Spleen (tissue), 11 donors: ENCODE measurements around the gene GSG1L. TPM values are rescaled to one million over a fixed set of nuclear protein-coding genes. Genes with fewer than 3 reads are reported as not detected.

Experiments
- DNase-seq: peaks from one replicate; pipeline ENCODE4 v3.0.0-alpha.2; 2020
- H3K27ac ChIP-seq, 8 donors: fragments of 200-600 bp; sonication (generic) in 7 of 8; 1 replicate in 4 of 8; 2 replicates in 4 of 8; pipeline versions ENCODE4 v1.5.0 to v1.8.0; 2016 to 2021; ENCODE audit warnings: inconsistent platforms in 4 of 8, mild to moderate bottlenecking in 4 of 8, moderate library complexity in 1 of 8
- H3K27me3 ChIP-seq, 7 donors: fragments of 200-600 bp; sonication (generic) in 6 of 7; replicated peaks in 1 of 7; 1 replicate in 4 of 7; 2 replicates in 3 of 7; pipeline versions ENCODE4 v1.5.0 to v1.8.0; 2016 to 2021; ENCODE audit warnings: inconsistent platforms in 3 of 7, mild to moderate bottlenecking in 1 of 7
- H3K36me3 ChIP-seq, 6 donors: fragments of 200-600 bp; sonication (generic) in 5 of 6; 1 replicate in 4 of 6; 2 replicates in 2 of 6; pipeline versions ENCODE4 v1.5.0 to v1.8.0; 2016 to 2021; ENCODE audit warnings: inconsistent platforms in 2 of 6
- H3K4me1 ChIP-seq, 6 donors: fragments of 200-600 bp; sonication (generic) in 5 of 6; 1 replicate in 3 of 6; 2 replicates in 3 of 6; pipeline versions ENCODE4 v1.5.0 to v1.8.0; 2016 to 2021; ENCODE audit warnings: inconsistent platforms in 3 of 6
- H3K4me3 ChIP-seq, 8 donors: fragments of 200-600 bp; sonication (generic) in 7 of 8; 1 replicate in 4 of 8; 2 replicates in 4 of 8; pipeline versions ENCODE4 v1.5.0 to v1.8.0; 2016 to 2021; ENCODE audit warnings: inconsistent platforms in 4 of 8, mild to moderate bottlenecking in 4 of 8, moderate library complexity in 2 of 8
- H3K9me3 ChIP-seq, 8 donors: fragments of 200-600 bp; sonication (generic) in 7 of 8; 1 replicate in 4 of 8; 2 replicates in 4 of 8; pipeline versions ENCODE4 v1.5.0 to v1.8.0; 2016 to 2021; ENCODE audit warnings: inconsistent platforms in 4 of 8
- POLR2A ChIP-seq, 3 donors: fragments of 450-650 bp; IDR thresholded peaks; one replicate each; pipeline ENCODE4 v1.5.1; 2017; ENCODE audit warnings: antibody characterized with exemption in 3 of 3, mild to moderate bottlenecking in 1 of 3
- POLR2AphosphoS5 ChIP-seq, 3 donors: sonication (generic); formaldehyde crosslinking; IDR thresholded peaks; one replicate each; pipeline ENCODE4 v1.5.1; 2017; ENCODE audit warnings: antibody characterized with exemption in 3 of 3
- WGBS, 5 donors: extraction: QIAGEN DNeasy Blood & Tissue Kit in 3 of 5; methylation state at CpG; one replicate each; pipeline versions ENCODE4 v1.1.5 to v1.1.7; 2013 to 2018; 5-methylcytosine and 5-hydroxymethylcytosine counted together
- intact Hi-C: fragments of 100-400 bp; cut with DNase I; formaldehyde crosslinking; loops from one replicate; pipeline ENCODE4 v1.15.0; 2023; ENCODE audit warnings: low total_unique reads
- polyA plus RNA-seq, 3 donors: library from polyadenylated mRNA; stranded (reverse); fragments of 200-250 nt; gene quantifications; one replicate each; pipeline ENCODE4 v1.2.1, GENCODE V29; 2013
- total RNA-seq, 7 donors: library from RNA; depleted of rRNA in 3 of 7; stranded (reverse); fragments of >200 nt in 3 of 7; fragmentation: NEBNext Ultra II Directional in 4 of 7; extraction: Animal tissue kit (Norgen Biotek cat#: 25700) in 4 of 7; gene quantifications; one replicate each; pipeline versions ENCODE4 v1.1.0 to v1.2.1, GENCODE V29; 2016 to 2021
- TF ChIP-seq, protein P1 (sequence below), 11 experiments: fragments of 200-600 bp in 7 of 11; fragments of 450-650 bp in 4 of 11; sonication (generic) in 4 of 11; IDR thresholded peaks in 8 of 11; conservative IDR thresholded peaks in 3 of 11; 1 replicate in 7 of 11; 2 replicates in 4 of 11; pipeline versions ENCODE4 v1.4.0 to v1.8.0; 2016 to 2021; ENCODE audit warnings: antibody characterized with exemption in 11 of 11, inconsistent platforms in 4 of 11, mild to moderate bottlenecking in 1 of 11
- donor health status: healthy with polysubstance abuse.
- donor health status: DM: no; HTN: no; CAD: no; lungs with moderate emphysema.
- donor health status: DM: no; HTN: no; CAD: no.
- donor health status: Bipolar disorder and iron deficiency.
- donor health status: healthy.
- donor health status: DM: no; HTN: no; CAD: no.
- donor health status: DM: yes; HTN: yes; CAD: no.

The GSG1L gene
- total and polyA plus RNA-seq, 10 donors = 0.22 to 0.58 (median 0.43) TPM; not detected in 6

DNA sequence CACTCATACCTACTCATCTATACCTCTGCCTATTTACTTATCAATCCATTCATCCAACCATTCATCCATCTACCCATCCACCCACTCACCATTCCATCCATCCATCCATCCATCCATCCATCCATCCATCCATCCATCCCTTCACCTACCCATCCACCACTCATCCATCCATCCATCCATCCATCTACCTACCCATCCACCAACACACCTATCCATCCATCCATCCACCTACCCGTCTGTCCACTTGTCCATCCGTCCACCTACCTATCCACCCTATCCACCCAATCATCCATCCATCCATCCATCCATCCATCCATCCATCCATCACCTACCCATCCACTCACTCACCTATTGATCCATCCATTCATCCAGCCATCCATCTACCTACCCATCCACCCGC lies 235.7 kb downstream of the GSG1L start:
- Histone ChIP-seq H3K4me3 (no peak overlapping the region), H3K27ac (no peak overlapping the region), H3K9me3 (peaks cover 0 to 20% (median 14%) of the 10 kb centered on the region in 8 donors), H3K4me1 (no peaks in the 10 kb centered on the region), H3K27me3 (no peaks in the 10 kb centered on the region), H3K36me3 (no peaks in the 10 kb centered on the region)
- 75 to 94% (median 89%) methylated on average over 3 of the region's 3 CpGs for WGBS, 5 donors
- TF ChIP-seq, protein P1, sequence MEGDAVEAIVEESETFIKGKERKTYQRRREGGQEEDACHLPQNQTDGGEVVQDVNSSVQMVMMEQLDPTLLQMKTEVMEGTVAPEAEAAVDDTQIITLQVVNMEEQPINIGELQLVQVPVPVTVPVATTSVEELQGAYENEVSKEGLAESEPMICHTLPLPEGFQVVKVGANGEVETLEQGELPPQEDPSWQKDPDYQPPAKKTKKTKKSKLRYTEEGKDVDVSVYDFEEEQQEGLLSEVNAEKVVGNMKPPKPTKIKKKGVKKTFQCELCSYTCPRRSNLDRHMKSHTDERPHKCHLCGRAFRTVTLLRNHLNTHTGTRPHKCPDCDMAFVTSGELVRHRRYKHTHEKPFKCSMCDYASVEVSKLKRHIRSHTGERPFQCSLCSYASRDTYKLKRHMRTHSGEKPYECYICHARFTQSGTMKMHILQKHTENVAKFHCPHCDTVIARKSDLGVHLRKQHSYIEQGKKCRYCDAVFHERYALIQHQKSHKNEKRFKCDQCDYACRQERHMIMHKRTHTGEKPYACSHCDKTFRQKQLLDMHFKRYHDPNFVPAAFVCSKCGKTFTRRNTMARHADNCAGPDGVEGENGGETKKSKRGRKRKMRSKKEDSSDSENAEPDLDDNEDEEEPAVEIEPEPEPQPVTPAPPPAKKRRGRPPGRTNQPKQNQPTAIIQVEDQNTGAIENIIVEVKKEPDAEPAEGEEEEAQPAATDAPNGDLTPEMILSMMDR (IDR thresholded peaks at IDR 0.05 in 8 of 11, conservative IDR thresholded peaks at IDR 0.05 in 3 of 11) = no peak
- no peak for TF ChIP-seq POLR2AphosphoS5 (IDR thresholded peaks at IDR 0.05)
- no peak for TF ChIP-seq POLR2A (IDR thresholded peaks at IDR 0.05)
- intact Hi-C loops = no loop called here
- peak; percentile 2 for DNase-seq

- intact Hi-C loops = no loop called here
- Histone ChIP-seq H3K27me3 (no peaks in the 10 kb centered on the region), H3K4me3 (no peak overlapping the region), H3K27ac (no peak overlapping the region), H3K4me1 (no peaks in the 10 kb centered on the region), H3K36me3 (no peaks in the 10 kb centered on the region), H3K9me3 (peaks cover 0 to 20% (median 14%) of the 10 kb centered on the region in 8 donors)
- no peak for DNase-seq
- no peak for TF ChIP-seq POLR2AphosphoS5 (IDR thresholded peaks at IDR 0.05)
- TF ChIP-seq POLR2A (IDR thresholded peaks at IDR 0.05) = no peak
- TF ChIP-seq, protein P1 (IDR thresholded peaks at IDR 0.05 in 8 of 11, conservative IDR thresholded peaks at IDR 0.05 in 3 of 11) = no peak
- WGBS, 5 donors = 68 to 100% (median 85%) methylated on average over 2 of the region's 2 CpGs
Measured at GRCh38 chr16:27826893-27827289, 236.6 kb downstream of the GSG1L start.

- TF ChIP-seq, protein P1 (IDR thresholded peaks at IDR 0.05 in 8 of 11, conservative IDR thresholded peaks at IDR 0.05 in 3 of 11) = no peak
- TF ChIP-seq POLR2AphosphoS5 (IDR thresholded peaks at IDR 0.05) (no peak), POLR2A (IDR thresholded peaks at IDR 0.05) (no peak)
- peak; percentile 40 for DNase-seq
- Histone ChIP-seq H3K27me3 (no peaks in the 10 kb centered on the region), H3K36me3 (no peaks in the 10 kb centered on the region), H3K4me1 (no peaks in the 10 kb centered on the region), H3K9me3 (peaks cover 0 to 20% (median 14%) of the 10 kb centered on the region in 8 donors), H3K27ac (no peak overlapping the region), H3K4me3 (no peak overlapping the region)
- WGBS, 5 donors = 72 to 89% (median 79%) methylated on average over 12 of the region's 12 CpGs
- intact Hi-C loops = no loop called here
Measured at GRCh38 chr16:27826081-27826892, 237.2 kb downstream of the GSG1L start.

GRCh38 chr16:27824786-27825185 lies 238.7 kb downstream of the GSG1L start:
- Histone ChIP-seq H3K27ac (no peak overlapping the region), H3K36me3 (no peaks in the 10 kb centered on the region), H3K4me3 (no peak overlapping the region), H3K4me1 (no peaks in the 10 kb centered on the region), H3K9me3 (peaks cover 0 to 7% (median 4%) of the 10 kb centered on the region in 8 donors), H3K27me3 (peaks cover 0 to 9% (median 0%) of the 10 kb centered on the region in 7 donors)
- TF ChIP-seq POLR2A (IDR thresholded peaks at IDR 0.05) (no peak), POLR2AphosphoS5 (IDR thresholded peaks at IDR 0.05) (no peak)
- TF ChIP-seq, protein P1 (IDR thresholded peaks at IDR 0.05 in 8 of 11, conservative IDR thresholded peaks at IDR 0.05 in 3 of 11) = no peak
- DNase-seq = peak; percentile 44
- intact Hi-C loops = no loop called here
- WGBS, 5 donors = 82 to 91% (median 85%) methylated on average over 6 to 9 of the region's 9 CpGs
